NCI-H2196 (cell line): ENCODE results near the gene DPYSL5.
A peak's percentile ranks its signal among the peaks of the same experiment; 100 is the strongest.

ENCODE experiments used
- DNase-seq: peaks from one replicate; lab custom pipeline; 2025; ENCODE audit not compliant: unreplicated experiment; lab: John Stamatoyannopoulos, UW

The DPYSL5 gene

DNA sequence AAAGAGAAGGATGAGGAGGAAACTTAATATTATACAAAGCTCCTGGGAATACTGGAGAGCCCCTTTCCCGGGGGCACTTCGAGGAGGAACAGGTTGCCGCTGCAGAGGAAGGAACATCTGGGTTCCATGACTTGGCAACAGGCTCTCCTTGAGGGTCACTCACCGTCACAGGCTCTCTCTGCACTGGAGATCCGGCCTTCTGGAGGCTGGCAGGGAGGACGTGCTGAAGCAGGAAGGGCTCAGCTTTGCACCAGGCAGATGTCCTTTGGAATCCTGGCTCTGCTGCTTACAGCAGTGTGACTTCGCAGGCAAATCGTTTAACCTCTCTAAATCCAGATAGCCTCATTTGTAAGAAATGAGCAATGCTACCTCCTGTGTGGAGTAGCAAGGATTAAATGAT, 2.9 kb upstream of the DPYSL5 start:
- DNase-seq, result no peak

DNA sequence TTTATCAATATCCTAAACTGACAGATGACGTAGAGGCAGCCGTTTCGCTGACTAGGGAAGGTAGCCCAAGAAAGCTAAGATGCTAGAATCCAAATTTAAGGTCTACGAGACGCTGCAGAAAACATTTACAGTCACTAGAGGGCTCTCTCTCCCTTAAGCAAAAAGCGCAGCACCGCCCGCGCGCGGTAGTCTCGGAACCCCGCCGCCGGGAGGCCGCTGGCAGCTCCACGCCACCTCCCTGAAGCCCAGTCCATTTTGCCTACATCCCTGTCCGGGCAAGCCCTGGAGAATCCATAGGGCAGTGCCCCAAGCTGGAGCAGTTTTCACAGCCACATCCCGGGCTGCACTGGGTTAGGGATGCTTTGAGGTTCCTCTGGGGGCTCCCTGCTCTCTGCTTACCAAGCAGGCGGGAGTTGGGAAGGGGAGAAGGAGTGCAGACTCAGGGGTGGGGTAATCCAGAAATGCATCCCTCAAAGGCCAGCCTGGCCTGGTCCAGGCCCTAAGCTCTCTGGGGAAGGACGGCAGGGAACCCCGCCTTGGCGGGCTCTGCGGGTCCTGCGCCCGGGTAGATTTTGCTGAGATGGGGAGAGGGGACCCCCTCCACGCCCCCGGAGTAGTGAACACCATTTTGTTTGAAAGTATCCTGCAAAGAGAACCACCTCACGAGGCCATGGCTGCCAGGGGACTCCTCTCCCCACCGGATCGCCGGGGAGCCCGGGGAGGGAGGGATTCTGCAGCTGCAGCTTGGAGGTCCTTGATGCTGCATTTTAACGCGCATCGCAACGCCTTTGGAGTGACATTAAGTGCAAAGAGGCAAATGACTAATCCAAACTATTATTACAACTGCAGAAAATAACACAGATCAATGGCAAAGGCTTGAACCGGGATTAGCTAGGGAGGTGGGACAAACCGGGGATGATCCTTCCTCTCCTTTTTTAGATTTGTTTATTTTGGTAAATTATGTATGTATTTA, 1.3 kb upstream of the DPYSL5 start:
- peak; percentile 89 for DNase-seq

DNA sequence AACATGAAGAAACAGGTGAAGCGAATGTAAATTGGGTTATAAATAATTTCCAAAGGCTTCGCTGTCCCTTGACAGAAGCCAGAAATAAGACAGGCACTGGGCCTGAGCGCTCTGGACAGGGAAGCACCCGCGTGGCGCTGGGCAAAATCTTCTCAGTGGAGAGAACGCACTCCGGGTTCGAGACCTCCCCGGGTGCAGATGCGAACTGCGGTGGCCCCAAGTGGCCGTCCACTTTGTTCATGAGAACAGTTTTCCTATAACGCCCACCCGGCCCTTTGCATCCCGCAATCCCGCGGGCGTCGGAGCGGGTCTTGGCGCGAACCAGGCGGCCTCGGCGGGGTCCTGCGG, 651 bp upstream of the DPYSL5 start:
- no peak for DNase-seq

DNA sequence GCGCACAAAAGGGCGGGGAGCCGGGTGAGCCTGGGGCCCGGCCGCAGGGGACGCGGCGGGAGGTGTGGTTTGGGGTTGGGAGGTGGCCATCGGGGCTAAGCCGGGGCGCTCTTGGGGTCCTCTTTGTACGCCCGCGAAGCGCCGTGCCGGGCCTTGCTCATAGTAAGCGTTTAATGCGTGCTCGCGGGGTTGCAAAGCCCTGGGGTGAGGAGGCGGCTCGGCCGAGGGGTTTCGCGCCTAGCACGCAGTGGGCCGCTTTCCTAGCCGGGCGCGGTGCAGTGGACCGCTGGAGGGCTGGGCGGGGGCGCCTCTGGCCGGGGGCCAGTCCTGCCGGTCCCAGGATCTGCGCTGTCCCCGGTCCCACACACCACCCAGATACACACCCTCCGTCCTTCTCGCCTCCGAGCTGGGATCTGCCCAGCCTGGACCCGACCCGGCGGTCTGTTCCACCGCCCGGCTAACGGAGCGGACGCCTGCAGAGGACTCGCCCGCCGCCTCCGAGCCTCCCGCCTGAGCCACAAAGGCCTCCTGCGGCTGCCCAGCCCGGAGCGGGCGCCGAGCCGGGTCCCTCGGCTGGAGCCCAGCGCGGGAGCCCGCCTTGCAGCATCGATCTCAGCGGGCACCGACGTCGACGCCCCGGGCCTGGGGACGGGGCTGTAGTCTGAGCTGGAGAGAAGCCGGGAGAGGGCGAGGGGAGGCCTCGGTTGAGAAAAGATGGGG, 564 bp downstream of the DPYSL5 start:
- no peak for DNase-seq

DNA sequence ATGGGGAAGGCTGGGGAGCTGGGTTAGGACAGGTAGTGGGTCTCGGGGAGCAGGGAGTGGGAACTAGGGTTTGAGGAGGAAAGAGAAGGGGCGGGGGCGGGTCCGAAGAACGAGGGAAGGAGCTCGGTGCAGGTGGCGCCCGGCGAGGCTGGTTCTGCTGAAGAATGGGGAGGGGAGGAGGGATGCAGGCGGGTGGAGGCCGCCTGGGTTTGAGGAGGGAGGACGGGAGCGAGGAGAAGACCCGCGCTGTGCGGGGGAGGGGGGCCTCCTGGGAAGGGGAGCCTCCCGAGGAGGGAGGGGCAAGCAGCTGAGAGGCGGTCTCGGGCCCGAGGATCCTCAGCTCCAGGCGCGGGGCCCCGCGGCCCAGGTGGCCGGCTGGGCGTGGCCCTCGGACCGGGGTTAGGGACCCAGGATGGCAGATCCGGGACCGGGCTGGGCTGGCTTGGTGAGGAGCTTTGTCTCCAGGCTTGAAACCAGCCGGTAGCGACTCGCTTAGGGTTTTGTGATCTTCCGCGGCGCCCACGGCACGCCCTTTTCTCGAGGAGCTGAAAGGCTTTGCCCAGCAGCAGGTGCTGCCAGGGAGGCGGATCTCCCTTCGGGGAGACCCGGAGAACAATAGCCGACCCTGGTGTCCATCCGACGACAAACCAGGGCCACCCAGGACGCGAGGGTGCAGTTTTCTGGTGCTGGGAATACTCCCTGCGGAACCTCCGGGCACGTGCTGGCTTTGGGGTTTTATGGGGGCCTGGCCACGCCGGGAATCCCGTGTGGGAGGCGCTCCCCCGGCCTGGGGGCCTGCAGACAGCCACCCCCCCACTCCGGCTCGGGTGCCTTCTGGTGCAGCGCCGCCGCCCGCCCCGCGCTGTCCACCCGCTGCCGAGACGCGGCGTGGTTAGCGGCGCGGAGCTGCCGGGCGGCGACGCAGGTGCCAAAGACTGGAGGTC, 1.4 kb downstream of the DPYSL5 start:
- DNase-seq, result peak; percentile 23

DNA sequence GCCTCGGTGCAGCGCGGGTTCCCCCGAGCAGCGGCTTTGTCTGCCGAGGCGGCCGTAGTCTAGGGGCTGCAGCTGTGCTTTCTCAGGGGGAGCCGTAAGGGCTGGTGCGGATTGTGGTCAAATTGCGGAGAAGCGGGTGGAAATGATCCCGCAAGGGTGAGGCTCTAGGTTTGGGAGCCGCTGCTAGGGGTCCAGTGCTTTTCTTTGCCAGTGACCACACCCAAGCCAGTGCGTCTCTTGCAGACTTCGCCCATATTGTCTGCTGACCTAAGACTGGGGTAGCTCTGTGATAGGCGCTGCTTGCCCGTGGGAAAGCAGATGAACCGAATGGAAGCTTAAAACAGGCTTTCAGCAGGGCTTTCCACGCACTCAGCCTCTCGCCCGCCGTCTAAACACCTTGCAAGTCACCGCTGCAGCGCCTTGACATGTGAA, 2.1 kb downstream of the DPYSL5 start:
- no peak for DNase-seq

DNA sequence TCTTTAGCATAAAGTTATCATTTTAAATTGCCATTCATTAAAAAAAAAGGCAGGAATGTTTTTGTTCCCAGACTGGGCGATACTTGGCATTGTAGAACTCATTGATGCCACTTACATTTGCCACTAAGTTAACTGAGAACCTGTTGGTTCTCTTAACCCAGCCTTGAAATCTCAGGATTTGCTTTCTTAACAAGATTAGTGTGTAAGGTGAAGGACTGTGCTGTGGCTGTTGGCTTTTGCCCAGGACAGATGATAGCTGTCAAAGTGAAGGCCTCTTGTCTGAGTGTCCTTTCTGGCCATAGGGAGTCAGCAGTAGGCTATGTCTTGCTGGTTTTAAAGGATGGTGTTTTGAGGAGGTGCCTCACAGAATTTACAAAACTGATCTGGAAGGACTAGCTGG, 2.6 kb downstream of the DPYSL5 start:
- no peak for DNase-seq

DNA sequence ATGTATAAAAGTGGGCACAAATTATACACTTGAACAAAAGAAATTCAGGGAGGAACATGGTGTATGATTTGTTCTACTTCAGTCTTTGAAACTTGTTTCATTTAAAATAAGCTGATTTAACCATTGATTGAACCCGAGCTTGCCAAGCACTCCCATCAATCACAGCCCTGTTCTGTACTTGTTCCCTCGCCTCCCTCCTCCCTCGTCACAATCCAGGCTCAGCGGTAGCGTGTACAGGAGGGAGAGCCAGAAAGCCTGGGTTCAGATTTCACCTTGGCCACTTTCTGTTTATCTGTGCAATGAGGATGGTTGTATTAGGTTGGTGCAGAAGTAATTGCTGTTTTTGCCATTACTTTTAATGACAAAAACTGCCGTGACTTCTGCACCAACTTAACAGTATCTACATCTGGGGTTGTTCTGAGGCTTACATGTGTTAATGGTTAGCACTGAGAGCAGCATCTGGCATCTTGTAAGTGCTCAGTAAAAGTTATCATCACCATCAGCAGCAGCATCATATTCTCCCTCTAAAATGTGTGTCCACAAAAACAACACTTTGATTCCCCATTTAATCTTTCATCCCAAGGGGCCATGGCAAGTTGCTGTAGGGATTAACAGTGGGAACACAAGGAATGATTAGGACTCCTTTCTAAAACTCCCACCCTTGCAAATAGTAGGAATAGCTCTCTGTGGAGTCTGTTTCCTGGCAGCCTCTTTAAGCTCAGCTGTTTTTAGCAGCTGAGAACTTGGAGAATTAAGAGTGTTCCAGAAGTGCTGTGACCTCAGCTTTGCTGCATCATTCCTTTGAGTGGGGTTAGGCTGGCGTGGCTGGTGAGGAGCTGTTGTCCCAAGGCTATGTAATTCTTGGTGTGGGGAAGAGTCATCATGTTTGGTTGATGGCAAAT, 4.7 kb downstream of the DPYSL5 start:
- DNase-seq, result no peak

DNA sequence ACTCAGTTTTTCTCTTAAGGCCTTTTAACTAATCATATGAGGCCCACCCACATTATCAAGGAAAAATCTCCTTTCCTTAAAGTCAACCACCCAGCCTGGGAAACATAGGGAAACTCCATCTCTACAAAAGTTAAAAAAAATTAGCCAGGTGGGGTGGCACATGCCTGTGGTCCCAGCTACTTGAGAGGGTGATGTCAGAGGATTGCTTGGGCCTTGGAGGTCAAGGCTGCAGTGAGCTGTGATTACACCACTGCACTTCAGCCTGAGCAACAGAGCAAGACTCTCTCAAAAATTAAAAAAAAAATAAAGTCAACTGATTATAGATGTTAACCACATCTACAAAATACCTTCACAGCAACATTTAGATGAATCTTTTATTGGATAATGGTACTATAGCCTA, 5.8 kb downstream of the DPYSL5 start:
- DNase-seq, result no peak

DNA sequence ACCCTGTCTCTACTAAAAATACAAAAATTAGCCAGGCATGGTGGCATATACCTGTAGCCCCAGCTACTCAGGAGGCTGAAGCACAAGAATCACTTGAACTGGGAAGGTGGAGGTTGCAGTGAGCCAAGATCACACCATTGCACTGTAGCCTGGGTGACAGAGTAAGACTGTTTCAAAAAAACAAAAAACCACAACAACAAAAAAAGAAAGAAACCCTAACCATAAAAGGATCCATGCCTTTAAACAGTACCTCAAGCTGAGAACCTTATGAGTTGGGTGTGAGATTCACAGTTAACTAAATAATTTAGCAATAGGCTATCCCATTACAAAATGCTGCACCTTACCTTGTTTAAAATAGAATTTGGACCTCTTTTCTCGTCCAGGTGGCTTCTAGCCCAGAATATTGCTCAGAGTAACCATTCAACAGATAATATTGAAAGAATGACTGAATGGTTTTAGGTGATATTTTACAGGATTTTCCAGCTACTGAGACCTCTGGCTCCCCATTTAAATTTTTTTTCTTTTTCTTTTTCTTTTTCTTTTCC, 6.4 kb downstream of the DPYSL5 start:
- no peak for DNase-seq

DNA sequence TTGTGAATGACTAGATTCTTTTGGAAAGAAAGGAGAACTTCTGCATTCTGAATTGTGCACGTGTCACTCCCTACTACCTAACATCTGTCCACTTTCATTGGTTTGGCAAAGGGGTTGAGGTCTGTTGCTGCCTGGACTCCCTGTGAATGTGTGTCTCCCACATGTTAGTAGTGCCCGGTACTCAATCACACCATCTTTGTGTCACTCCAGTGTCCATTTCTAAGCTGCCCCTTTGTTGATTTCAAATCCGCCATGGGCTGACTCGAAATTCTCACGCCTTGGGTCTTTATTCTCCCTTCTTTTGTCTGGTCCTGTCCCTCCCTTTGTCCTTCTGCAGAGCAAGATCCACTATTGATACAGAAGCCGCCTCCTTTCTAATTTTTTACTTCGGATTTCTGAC, 7.5 kb downstream of the DPYSL5 start:
- no peak for DNase-seq

DNA sequence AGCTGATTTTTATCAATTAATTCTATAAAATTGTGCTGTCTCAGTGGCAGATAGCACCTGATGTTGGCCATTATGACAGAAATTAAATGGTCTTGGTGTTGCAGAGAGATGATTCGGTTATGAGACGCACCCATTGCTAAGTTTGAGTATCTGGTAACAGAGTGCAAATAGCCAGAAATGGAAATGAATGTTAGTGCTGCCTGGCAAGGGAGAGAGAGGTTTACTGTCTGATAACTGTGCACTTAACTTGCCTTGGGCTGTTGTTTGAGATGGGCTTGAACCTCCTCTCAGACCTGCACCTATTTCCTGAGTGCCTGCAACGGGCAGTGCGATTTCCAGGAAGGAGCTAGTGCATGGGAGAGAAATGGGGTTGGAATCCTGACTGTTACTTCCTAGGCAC, 11.7 kb downstream of the DPYSL5 start:
- no peak for DNase-seq

DNA sequence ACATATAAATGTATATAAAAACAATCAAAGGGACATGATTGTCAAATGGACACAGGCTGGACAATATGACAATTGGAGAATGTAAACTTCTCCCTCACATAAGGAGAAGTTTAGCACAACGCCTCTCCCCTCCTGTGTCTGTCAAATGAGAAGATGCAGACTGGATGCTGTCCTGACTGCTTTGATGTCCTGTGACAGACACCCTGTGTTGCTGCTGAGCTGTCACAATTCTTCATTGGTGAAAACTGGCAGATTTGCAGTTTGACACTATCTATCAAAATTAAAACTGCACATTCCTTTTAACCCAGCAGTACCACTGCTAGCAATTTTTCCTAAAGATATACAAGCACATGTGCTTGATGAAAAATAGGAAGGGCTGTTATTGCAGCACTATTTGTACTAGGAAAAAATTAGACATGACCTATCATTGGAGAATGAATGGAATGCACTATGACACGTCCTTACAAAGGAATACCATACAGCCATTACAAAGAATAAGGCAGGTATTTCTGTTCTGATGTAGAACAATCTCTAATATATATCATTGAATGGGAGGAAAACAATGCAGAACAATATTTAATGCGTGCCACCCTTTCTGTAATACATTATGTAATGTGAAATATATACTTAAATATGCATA, 12.4 kb downstream of the DPYSL5 start:
- no peak for DNase-seq

DNA sequence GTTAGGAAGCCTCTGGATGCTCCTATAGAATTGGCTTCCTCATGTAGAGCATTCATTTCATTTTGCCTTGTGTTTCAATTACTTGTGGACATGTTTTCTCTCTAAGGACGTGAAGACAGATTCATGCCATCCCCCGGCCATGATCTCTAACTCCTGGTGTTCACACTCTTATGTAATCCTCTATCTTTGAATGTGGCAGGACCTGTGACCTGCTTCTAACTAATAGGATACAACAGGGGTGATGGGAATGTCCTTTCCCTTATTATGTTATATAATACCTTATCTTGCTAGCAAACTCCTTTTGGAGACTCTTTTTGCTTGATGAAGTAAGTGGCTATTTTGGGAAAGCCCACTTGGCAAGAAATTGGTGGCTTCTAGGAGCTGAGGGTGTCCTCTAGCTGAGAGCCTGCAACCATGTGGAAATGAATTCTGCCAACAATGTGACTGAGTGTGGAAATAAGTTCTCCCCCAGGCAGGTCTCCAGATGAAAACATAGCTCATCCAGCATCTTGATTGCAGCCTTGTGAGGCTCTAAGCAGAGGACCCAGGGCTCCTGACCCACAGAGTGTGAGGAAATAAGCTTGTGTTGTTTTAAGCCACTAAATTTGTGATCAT, 13.8 kb downstream of the DPYSL5 start:
- DNase-seq, result no peak

DNA sequence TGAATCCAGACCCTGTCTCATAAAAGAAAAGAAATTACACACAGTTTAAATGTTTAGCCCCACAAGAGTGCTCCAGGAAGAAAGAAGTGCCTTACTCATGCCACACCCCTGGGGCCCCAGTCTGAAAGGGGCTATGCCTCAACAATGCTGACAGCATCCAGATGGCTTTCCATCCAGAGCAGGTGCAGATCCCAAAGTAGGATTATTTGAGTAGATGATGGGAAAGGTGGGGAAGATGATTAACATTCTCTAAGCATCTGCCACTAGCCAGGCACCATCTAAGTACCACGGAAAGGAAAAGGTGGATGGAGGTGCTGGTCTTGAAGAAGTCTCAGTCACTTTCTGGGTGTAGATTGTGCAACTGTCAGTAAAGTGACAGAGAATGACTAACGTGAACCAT, 16.3 kb downstream of the DPYSL5 start:
- no peak for DNase-seq

DNA sequence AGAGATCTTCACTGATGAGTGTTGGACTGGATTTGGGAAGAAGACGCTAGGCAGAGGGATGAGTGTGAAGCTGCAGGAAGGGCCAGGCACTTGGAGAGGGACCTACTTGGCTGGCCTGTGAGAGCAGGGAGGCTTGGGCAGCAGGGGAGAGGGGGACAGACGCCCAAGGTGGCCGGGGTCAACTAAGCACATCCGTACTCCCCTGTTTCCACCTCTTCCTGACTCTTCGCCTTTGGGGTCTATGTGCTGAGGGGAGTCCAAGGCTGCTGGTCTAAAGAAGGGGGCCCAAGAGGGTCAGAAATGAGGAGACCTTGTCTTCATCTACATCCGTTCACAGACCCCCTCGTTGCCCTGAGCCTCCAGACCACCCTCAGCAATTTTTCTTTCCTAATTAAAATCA, 16.7 kb downstream of the DPYSL5 start:
- DNase-seq, result no peak

DNA sequence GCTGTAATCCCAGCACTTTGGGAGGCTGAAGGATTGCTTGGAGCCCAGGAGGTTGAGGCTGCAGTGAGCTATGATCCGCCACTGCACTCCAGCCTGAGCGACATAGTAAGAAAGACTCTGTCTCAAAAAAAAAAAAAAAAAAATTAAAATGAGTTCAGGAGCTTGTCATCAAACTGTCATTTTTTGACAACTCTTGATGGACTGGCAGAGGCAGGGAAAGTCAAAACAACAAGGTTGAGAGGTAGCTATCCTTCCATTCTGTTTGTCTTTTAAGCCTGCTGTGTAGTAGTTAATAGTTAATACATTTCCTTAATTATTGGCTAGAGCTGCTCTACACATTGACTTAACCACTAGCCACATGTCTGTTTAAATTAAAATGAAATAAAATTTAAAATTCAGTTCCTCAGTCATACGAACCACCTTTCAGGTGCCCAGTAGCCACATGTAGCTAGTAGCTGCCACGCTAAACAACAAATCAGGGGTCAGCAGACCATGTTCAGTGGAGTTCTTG, 22.7 kb downstream of the DPYSL5 start:
- no peak for DNase-seq

DNA sequence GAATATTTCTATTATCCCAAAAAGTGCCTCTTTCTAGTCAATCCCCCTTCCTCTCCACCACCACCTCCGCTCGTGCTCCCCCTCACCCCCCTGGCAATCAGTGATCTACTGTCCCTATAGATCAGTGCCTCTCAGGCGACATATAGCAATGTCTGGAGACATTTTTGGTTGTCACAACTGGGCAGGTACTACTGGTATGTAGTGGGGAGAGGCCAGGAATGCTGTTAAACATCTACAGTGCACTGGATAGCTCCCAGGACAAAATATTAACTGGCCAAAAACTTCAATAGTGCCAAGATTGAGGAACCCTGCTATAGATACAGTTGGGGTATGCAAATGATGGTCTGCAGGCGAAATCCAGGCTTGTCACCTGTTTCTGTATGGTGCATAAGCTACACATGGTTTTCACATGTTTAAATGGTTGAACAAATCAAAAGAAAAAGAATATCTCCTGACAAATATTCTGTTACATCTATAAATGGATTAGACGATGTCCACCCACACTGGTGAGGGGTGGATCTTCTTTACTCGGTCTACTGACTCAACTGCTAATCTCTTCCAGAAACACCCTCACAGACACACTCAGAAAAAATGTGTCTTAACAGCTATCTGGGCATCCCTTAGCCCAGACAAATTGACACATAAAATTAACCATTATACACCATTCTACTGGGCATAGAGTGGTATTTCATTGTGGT, 25.5 kb downstream of the DPYSL5 start:
- no peak for DNase-seq
